ENCODE results near the gene AGAP5.
"Not testable (repeated sequence)": the region's sequence is repeated elsewhere in the genome, so short reads cannot be mapped to it uniquely, and the experiment has no call there.

The AGAP5 gene

GRCh38 chr10:73713912-73714311 is 16.0 kb upstream of the AGAP5 start:
- DNase-seq, result not testable (repeated sequence)

- DNase-seq, result not testable (repeated sequence)
Measured at GRCh38 chr10:73711683-73712082, 13.8 kb upstream of the AGAP5 start.

- not testable (repeated sequence) for DNase-seq
Measured at GRCh38 chr10:73708122-73708521, 10.2 kb upstream of the AGAP5 start.

GRCh38 chr10:73707628-73708027 is 9.7 kb upstream of the AGAP5 start:
- not testable (repeated sequence) for DNase-seq

- not testable (repeated sequence) for DNase-seq
Measured at GRCh38 chr10:73706488-73706887, 8.6 kb upstream of the AGAP5 start.

- not testable (repeated sequence) for DNase-seq
Measured at GRCh38 chr10:73705506-73706072, 7.7 kb upstream of the AGAP5 start.

- DNase-seq, result not testable (repeated sequence)
Measured at GRCh38 chr10:73703924-73704323, 6.0 kb upstream of the AGAP5 start.

- DNase-seq, result not testable (repeated sequence)
Measured at GRCh38 chr10:73698819-73699218, 910 bp upstream of the AGAP5 start.

- DNase-seq, result not testable (repeated sequence)
Measured at GRCh38 chr10:73695302-73695701, 2.6 kb downstream of the AGAP5 start.

GRCh38 chr10:73690755-73691154 is 7.2 kb downstream of the AGAP5 start:
- not testable (repeated sequence) for DNase-seq

- not testable (repeated sequence) for DNase-seq
Measured at GRCh38 chr10:73689596-73689995, 8.3 kb downstream of the AGAP5 start.

- not testable (repeated sequence) for DNase-seq
Measured at GRCh38 chr10:73687641-73688040, 10.3 kb downstream of the AGAP5 start.

GRCh38 chr10:73674546-73674945 is 23.4 kb downstream of the AGAP5 start:
- DNase-seq, result not testable (repeated sequence)

- DNase-seq, result not testable (repeated sequence)
Measured at GRCh38 chr10:73668378-73668777, 29.5 kb downstream of the AGAP5 start.

GRCh38 chr10:73666153-73666809 is 31.6 kb downstream of the AGAP5 start:
- DNase-seq, result not testable (repeated sequence)

GRCh38 chr10:73665581-73665980 is 32.3 kb downstream of the AGAP5 start:
- not testable (repeated sequence) for DNase-seq

GRCh38 chr10:73664156-73665040 is 33.5 kb downstream of the AGAP5 start:
- DNase-seq, result not testable (repeated sequence)

- DNase-seq, result not testable (repeated sequence)
Measured at GRCh38 chr10:73663621-73664020, 34.3 kb downstream of the AGAP5 start.

- DNase-seq, result not testable (repeated sequence)
Measured at GRCh38 chr10:73662705-73663104, 35.2 kb downstream of the AGAP5 start.

- no peak for DNase-seq
Measured at GRCh38 chr10:73655990-73656298, 42.0 kb downstream of the AGAP5 start, which contains the start of gene SYNPO2L. Gene SYNPO2L (minus strand): TSS chr10:73656029. CDS start chr10:73655922, 107 bp downstream.

GRCh38 chr10:73655257-73655989 is 42.5 kb downstream of the AGAP5 start:
- DNase-seq, result no peak

- DNase-seq, result peak; percentile 30
Measured at GRCh38 chr10:73653701-73654100, 44.2 kb downstream of the AGAP5 start.

- DNase-seq, result no peak
Measured at GRCh38 chr10:73653195-73653594, 44.7 kb downstream of the AGAP5 start.

Data from RPMI8226 (cell line).